SK-MEL-5 (cell line): ENCODE data around the gene TNFAIP8L2. TPM values are rescaled to one million over a fixed set of nuclear protein-coding genes. Genes with fewer than 3 reads are reported as not detected.
A peak's percentile ranks its signal among the peaks of the same experiment; 100 is the strongest.

Experiments
- DNase-seq: peaks from one replicate; pipeline ENCODE4 v3.0.0-alpha.2; 2016; ENCODE audit warnings: low read depth, low spot score
- in situ Hi-C: cut with HindIII; loops from 2 replicates; pipeline ENCODE4 v1.10.0; 2016; ENCODE audit warnings: low sequenced_read_pairs, high pct_unique_total_duplicates, low pct_unique_long_range_greater_than_20kb
- polyA plus RNA-seq, 2 experiments: library from polyadenylated mRNA; depleted of rRNA; stranded (reverse); fragments of >200 nt; gene quantifications; 2 replicates each; pipeline ENCODE4 v1.2.3, GENCODE V29; 2015
- total RNA-seq: library from RNA; depleted of rRNA; stranded (reverse); fragments of >200 nt; shearing (Covaris generic); gene quantifications from 2 replicates; pipeline ENCODE4 v1.2.3, GENCODE V29; 2014; rRNA removed

Gene TNFAIP8L2
- total RNA-seq, result not detected in 2 replicates
- not detected in 2 replicates for polyA plus RNA-seq (2015; cell fraction: cytosol; rRNA removed)
- not detected in 2 replicates for polyA plus RNA-seq (2015; cell fraction: nucleus; rRNA removed)

GRCh38 chr1:151156515-151156819 lies at the start of gene TNFAIP8L2:
Gene TNFAIP8L2 (plus strand): TSS chr1:151156649. CDS start chr1:151158698, 2,049 bp downstream.
- DNase-seq, result peak; percentile 50
- in situ Hi-C loops, result loop anchor here (10.0 kb wide), 1 partner anchor 62 kb away; no protein-coding TSS in a partner anchor

- in situ Hi-C loops, result no loop called here
- DNase-seq, result no peak
Observed at GRCh38 chr1:151106894-151107293, 49.6 kb upstream of the TNFAIP8L2 start.

DNA sequence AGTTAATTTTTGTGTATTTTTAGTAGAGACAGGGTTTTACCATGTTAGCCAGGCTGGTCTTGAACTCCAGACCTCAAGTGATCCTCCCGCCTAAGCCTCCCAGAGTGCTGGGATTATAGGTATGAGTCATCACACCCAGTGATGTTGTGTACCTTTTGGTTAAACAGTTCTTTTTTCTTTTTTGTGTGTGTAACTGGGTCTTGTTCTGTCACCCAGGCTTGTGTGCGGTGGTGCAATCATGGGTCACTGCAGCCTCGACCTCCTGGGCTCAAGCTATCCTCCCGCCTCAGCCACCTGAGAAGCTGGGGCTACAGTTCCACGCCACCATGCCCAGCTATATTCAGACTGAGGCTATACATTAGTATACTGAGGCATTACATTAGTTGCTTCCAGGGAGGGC lies 48.1 kb upstream of the TNFAIP8L2 start:
- no peak for DNase-seq
- in situ Hi-C loops, result no loop called here

- DNase-seq, result no peak
- in situ Hi-C loops, result no loop called here
Observed at GRCh38 chr1:151113877-151114276, 42.6 kb upstream of the TNFAIP8L2 start.

- in situ Hi-C loops, result no loop called here
- DNase-seq, result no peak
Observed at GRCh38 chr1:151124763-151125403, 31.6 kb upstream of the TNFAIP8L2 start.

GRCh38 chr1:151128800-151129199 lies 27.6 kb upstream of the TNFAIP8L2 start:
- in situ Hi-C loops, result no loop called here

GRCh38 chr1:151130987-151131586 lies 25.4 kb upstream of the TNFAIP8L2 start:
- in situ Hi-C loops, result loop anchor here (5.0 kb wide), 1 partner anchor 34 kb away; no protein-coding TSS in a partner anchor
- DNase-seq, result no peak

More at GRCh38 chr1:151128800-151129199, 27.6 kb upstream of the TNFAIP8L2 start:
- DNase-seq, result peak; percentile 72

GRCh38 chr1:151131701-151132334 lies 24.6 kb upstream of the TNFAIP8L2 start:
- DNase-seq, result no peak
- in situ Hi-C loops, result loop anchor here (5.0 kb wide), 1 partner anchor 35 kb away; no protein-coding TSS in a partner anchor

DNA sequence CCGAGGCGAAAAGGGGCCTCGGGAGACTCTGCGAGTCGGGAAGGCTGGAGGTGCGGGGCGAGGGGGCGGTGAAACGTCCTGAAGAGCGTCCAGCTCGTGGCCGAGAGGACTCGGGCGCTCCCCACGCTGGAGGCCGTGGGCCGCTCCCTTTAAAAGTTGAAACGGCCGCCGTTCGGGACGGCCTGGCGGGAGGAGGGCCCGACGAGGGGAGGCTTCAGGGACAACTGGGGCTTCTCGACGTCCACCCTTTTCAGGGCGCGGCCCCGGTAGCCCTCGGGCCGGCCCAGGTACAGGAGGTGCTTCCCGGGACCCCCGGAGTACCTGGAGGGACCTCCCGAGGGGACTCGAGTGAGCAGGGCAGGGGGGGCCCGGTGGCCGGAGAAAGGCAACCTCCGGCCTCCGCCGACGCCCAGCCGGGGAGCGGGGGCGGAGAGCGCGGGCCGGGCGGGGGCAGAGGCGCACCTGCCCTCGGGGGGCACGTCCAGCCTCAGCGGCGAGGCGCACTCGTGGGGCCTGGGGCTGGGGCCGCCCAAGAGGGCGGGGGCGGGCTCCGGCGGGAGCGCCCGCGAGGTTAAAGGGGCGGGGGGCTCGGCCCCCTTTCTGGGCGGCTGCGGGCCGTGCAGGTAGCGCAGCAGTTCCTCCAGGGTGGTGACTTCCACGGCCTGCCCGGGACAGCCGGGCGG lies 24.0 kb upstream of the TNFAIP8L2 start:
- DNase-seq, result no peak
- in situ Hi-C loops, result loop anchor here (5.0 kb wide), 1 partner anchor 35 kb away; no protein-coding TSS in a partner anchor

DNA sequence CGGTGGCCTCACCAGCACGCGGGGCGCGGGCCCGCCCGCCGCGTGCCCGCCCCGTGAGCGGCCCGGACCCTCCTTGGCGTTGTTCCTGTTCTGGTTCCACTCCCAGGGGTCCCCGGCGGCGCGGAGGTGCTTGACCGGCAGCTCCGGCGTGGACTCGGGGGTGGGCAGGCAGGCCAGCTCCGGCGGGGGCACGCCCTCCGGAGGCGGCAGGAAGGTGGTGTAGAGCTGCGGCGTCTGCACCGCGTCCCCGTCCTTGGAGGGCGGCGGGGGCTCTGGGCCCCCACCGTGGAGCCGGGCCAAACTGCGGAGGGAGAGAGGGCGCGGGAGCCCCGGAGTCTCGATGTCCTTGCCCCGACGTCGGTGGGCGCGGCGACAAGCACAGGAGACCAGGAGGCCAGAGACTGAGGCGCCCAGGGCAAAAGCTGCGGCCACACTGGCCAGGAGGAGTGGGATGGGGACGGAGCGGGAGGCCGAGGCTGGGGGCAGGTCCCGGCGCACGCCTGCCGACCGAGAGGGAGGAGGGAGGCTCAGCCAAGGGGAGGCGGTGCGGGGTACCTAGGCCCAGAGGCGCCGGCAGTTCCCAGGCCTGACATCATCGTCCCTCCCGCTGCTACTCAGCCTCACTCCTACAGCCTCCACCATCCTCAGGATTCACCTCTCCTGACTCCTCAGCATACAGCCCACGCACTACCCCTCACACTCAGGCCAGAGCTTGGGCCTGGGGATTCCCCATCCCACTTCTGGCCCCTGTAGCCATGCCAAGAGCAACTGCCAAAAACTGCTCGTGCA lies 23.2 kb upstream of the TNFAIP8L2 start:
- in situ Hi-C loops, result loop anchor here (5.0 kb wide), 1 partner anchor 36 kb away; no protein-coding TSS in a partner anchor
- no peak for DNase-seq

GRCh38 chr1:151134396-151134795 lies 22.1 kb upstream of the TNFAIP8L2 start:
- in situ Hi-C loops, result loop anchor here (5.0 kb wide), 1 partner anchor 37 kb away; no protein-coding TSS in a partner anchor
- no peak for DNase-seq

- in situ Hi-C loops, result loop anchor here (5.0 kb wide), 1 partner anchor 38 kb away; no protein-coding TSS in a partner anchor
- DNase-seq, result no peak
Observed at GRCh38 chr1:151134991-151135390, 21.5 kb upstream of the TNFAIP8L2 start.

DNA sequence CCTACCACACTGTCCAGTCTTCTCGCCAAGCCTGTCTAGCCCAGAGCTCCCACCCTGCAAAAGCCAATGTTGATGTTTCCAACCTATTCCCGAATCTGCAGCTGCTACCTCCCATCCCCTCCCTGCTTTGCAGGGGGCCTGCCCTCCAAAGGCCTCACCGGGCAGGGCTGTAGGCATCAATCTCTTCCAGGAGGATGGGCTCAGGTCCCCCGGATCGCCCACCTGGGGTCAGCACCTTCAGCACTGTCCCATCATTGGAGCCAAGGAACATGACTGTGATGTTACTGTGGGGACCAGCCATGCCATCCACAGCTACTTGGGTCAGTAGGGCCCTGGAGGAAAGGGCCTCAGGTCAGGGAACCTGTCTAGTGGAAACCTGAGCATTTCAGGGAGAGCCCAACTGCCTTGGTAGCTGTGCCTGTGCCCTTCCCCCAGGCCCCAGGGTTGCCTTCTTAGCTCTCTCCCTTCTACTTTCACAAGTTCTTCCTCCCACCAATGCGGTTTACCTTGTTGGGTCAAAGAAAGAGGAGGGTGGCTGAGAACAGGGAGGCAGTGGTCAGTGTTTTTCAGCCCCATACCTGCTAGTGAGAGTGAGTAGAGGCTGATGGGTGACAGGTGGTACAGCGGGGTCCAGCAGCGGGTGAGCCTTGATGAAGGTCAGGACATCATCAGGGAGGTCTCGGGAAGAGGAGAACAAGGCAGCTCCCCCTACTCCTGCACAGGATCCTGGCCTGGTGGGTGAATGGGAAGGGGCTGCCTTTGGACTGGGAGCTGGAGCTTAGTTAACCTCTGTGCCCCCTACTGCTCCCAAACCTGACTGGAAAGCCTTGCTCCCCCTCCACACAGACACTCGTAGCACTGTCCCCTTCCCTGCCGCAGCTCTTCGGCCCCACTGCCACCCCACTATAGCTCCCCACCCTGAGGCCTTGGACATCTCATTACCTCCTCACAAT lies 20.7 kb upstream of the TNFAIP8L2 start:
- no peak for DNase-seq
- in situ Hi-C loops, result no loop called here

DNA sequence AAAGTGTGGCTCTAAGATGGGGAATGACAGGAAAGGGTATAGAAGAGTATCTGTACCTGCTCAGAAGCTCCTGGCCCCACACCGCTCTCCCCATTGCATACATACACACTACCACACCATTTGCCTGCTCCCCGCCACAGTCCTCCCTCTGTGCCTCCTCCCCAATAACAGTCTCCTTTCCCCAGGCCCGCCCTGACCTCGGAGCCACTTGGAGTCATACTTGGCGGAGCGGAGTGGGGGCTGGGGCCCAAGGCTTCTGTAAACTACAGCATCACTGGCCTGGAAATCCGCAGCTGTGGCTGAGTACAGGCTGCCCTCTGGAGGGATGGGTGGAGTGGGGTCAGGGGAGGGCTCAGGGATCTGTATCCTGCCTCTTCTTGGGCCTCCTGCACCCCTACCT lies 18.7 kb upstream of the TNFAIP8L2 start:
- in situ Hi-C loops, result no loop called here
- no peak for DNase-seq

DNA sequence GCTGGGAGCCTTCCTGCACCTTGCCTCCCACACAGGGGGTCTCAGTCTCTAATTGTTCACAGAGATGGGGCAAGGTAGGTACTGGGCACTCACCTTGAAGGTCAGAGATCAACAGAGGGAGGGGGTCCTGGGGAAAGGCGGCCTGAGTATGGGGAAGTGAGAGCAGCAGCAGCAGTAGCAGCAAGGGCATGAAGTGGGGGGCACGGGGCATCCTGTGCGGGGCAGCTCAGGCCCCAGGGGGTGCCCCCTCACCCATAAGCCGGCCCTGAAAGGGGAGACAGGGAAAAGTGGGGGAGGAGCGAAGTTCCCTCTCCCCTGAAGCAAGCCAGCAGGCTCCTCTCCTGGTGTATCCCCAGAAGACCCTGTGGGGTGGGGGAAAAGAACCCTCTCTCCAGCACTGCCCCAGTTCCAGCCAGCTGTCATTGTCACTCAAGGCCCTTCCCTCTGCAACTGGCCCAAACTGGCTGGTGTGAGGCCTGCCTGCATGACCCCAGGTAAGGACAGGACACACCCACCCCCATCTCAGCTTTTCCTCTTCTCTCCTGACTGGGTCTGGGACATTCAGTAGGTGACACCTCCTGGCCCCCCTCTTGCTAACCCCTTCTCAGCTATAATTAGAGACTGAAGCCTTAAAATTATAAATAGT lies 13.9 kb upstream of the TNFAIP8L2 start:
- in situ Hi-C loops, result no loop called here
- DNase-seq, result no peak

DNA sequence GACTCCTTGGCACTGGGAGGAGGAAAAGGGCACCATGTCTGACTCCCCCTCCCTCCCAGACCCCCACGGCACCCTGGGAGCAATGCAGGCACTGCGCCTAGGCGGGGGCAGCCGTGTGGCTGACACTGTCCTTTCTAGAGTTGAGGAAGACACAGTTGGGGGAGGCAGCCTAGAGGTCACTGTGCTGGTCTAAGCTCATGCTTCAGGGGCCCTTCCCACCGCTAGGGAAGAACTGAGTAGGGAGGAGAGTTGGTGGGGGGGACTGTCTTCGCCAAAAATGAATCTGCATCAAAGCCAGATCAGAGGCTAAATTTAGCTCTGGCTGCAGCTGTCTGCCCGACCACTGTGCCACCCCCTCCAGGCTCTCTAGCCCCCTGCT lies 13.4 kb upstream of the TNFAIP8L2 start:
- in situ Hi-C loops, result no loop called here

More for the DNA sequence above, 13.4 kb upstream of the TNFAIP8L2 start:
- no peak for DNase-seq
